Measurements from ENCODE around the gene RBPJL.

The RBPJL gene

GRCh38 chr20:45293041-45294002, 13.3 kb upstream of the RBPJL start:
- DNase-seq (ENCODE audit: low read depth): peak; percentile 84

GRCh38 chr20:45294003-45294368, 12.7 kb upstream of the RBPJL start:
- DNase-seq (ENCODE audit: low read depth): no peak

DNA sequence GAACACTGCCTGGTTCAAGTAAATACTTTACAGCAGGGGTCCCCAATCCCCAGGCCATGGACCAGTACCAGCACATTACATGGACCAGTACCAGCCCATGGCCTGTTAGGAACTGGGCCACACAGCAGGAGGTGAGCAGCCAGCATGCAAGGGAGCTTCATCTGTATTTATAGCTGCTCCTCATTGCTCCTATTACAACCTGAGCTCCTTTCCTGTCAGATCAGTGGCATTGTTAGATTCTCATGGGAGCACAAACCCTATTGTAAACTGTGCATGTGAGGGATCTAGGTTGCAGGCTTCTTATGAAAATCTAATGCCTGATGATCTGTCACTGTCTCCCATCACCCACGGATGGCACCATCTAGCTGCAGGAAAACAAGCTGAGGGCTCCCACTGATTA, 12.0 kb upstream of the RBPJL start:
- DNase-seq (ENCODE audit: low read depth): no peak

- no peak for DNase-seq (ENCODE audit: low read depth)
Observed at GRCh38 chr20:45297786-45298497, 8.7 kb upstream of the RBPJL start.

GRCh38 chr20:45299786-45300185, 6.9 kb upstream of the RBPJL start:
- DNase-seq (ENCODE audit: low read depth): no peak

DNA sequence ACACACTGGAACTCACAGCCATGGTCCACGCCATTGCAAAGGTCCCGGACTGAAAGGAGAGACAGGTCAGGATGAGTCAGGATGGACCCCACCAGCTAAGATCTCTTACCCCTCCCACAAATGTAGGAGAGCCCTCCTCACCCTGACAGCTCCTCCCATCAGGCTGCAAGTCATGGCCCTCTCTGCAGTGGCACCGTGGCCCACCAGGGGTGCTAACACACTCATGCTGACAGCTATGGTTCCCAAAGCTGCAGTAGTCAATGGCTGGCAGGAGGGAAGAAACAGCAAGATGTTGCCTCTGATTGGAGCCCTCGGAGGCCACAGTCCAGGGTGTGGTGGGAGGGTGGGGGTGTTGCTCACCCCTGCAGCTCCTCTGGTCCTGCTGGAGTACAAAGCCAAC, 5.7 kb upstream of the RBPJL start:
- DNase-seq (ENCODE audit: low read depth): no peak

GRCh38 chr20:45301824-45302271, 4.8 kb upstream of the RBPJL start:
- DNase-seq (ENCODE audit: low read depth): no peak

GRCh38 chr20:45303586-45304463, 2.8 kb upstream of the RBPJL start:
- no peak for DNase-seq (ENCODE audit: low read depth)

DNA sequence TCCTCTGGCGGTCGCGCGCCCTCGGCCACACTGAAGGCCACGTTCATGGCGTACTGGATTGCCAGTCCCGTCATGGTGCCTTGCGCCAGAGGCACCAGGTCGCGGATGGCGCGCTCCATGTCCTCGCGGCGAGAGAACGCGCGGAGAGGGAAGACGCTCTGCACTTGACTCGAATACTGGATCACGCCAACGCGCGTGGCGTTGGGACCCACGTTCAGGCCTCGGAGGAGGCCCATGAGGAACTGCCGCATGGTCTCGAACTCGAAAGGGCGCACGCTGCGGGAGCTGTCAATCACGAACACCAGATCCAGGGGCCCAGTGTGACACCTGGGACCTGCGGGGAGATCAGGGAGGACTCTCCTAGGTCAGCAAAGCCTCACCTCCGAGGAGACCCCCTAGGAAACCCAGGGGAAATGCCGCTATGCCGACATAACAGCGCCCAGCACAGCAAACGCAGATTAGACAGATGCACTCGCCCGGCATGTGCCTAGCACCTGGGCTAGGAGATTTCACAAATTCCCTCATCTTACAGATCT, 2.1 kb upstream of the RBPJL start:
- no peak for DNase-seq (ENCODE audit: low read depth)

DNA sequence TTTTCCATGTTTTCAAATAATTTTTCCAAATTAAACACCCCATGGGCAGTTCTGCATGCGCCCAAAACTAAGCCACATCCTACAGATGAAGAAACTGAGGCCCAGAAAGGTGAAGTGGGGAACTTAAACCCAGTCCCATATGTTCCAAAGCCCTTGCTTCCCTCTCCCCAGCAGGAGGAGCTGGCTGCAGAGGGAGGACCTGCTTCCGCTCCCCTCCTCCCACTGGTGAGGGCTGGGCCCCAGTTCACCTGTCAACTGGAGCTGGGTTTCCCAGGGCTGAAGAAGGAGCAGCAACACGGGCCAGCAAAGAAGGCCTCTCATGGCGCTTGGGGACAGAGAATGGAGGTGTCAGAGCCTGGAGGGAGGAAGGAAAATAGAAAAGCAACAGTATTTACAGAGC, 1.4 kb upstream of the RBPJL start:
- DNase-seq (ENCODE audit: low read depth): no peak

GRCh38 chr20:45307076-45307640, 518 bp downstream of the RBPJL start:
- no peak for DNase-seq (ENCODE audit: low read depth)

GRCh38 chr20:45308117-45308778, 1.6 kb downstream of the RBPJL start, which contains the start of gene MATN4:
Gene MATN4 (minus strand): TSS chr20:45308299. CDS start chr20:45305582, 2,717 bp downstream.
- no peak for DNase-seq (ENCODE audit: low read depth)

DNA sequence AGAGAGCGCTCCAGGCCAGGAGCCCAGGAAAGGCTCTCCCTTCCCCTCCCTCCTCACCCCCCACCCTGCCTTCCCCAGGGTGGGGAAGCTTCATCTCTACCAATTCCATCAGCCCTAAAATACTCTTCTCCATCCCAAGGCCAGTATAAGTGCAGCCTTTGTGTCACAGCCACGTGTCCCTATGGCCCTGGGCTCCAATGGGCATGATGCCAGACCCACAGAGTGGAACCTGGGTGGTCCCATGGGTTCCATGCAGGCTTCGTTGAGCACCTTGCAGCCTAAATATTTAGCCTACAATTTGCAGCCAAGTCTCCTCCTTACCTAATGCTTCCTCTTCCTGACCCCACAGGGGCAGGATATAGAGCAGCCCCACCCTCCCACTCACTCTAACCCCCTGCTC, 2.4 kb downstream of the RBPJL start:
- DNase-seq (ENCODE audit: low read depth): no peak

- DNase-seq (ENCODE audit: low read depth): no peak
Observed at GRCh38 chr20:45311589-45312211, 5.1 kb downstream of the RBPJL start.

DNA sequence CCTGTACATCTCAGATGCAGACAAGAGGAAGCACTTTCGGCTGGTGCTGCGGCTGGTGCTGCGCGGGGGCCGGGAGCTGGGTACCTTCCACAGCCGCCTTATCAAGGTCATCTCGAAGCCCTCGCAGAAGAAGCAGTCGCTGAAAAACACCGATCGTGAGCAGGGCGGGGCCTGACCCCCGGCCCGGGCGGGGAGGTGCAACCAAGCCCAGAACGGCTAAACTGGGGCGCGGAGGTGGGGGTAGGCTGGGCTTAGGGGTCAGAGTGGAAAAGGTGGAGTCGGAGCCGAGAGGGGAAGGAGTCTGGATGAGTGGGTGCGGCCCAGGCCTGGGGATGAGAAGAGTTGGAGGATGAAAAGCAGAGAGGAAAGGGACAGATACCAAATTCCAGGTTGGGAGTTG, 5.6 kb downstream of the RBPJL start:
- no peak for DNase-seq (ENCODE audit: low read depth)

DNA sequence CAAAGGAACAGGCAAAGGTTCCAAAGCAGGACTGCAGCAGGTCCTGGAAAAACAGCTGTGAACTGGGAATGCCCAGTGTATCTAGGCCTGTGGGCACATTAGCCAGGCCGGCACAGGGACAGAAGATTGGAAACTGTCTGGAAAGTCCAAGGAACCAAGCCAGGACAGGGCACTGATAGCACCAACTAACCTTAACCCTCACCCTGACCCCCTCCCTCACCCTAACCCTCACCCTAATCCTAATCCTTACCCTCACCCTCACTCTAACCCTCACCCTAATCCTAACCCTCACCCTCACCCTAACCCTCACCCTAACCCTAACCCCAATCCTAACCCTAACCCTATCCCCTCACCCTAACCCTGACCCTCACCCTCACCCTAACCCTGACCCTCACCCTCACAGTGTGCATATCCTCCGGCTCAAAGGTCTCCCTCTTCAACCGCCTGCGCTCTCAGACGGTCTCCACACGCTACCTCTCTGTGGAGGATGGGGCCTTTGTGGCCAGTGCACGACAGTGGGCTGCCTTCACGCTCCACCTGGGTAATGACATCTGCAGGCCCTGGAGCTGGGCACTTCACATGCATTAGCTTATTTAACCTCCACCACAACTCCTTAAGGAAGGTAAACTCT, 6.5 kb downstream of the RBPJL start:
- DNase-seq (ENCODE audit: low read depth): no peak

DNA sequence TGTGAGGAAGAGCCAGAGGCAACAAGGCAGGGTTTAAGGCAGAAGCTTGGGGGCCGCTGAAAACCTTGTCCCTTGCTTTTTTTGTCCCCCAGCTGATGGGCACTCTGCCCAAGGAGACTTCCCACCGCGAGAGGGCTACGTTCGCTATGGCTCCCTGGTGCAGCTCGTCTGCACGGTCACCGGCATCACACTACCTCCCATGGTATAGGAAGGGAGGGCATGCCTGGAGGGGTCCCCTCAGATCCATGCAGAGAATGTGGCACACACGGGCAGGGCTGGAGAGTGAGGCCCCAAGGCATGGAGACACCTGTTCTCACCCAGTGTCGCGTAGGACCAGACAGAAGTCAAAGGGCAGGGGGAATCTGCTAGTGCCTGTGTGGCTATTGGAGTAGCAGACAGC, 7.3 kb downstream of the RBPJL start:
- no peak for DNase-seq (ENCODE audit: low read depth)

- no peak for DNase-seq (ENCODE audit: low read depth)
Observed at GRCh38 chr20:45315672-45316071, 9.0 kb downstream of the RBPJL start.

GRCh38 chr20:45316150-45317080, 9.8 kb downstream of the RBPJL start:
- DNase-seq (ENCODE audit: low read depth): no peak
